ENCODE measurements around the gene RNGTT. TPM values are rescaled to one million over a fixed set of nuclear protein-coding genes. Genes with fewer than 3 reads are reported as not detected.
A peak's percentile ranks its signal among the peaks of the same experiment; 100 is the strongest.

The RNGTT gene
- total RNA-seq, 1 donor from 2014 or later = 24.2 TPM

- H3K36me3 Mint-ChIP-seq (ENCODE audit: low read depth) = peaks cover 37% of the 10 kb centered on the region
- no peak overlapping the region for H3K27ac Mint-ChIP-seq
- no peak for DNase-seq (ENCODE audit: low spot score)
- peaks cover 9% of the 10 kb centered on the region for H3K4me1 Mint-ChIP-seq (ENCODE audit: low read depth)
- H3K9me3 Mint-ChIP-seq = peaks cover 45% of the 10 kb centered on the region
- H3K27me3 Mint-ChIP-seq (ENCODE audit: low read depth) = no peaks in the 10 kb centered on the region
- intact Hi-C loops (cut with micrococcal nuclease) = no loop called here
- no peak overlapping the region for H3K4me3 Mint-ChIP-seq (ENCODE audit: low read depth)
Measured at GRCh38 chr6:88661136-88661535, 302.3 kb downstream of the RNGTT start.

DNA sequence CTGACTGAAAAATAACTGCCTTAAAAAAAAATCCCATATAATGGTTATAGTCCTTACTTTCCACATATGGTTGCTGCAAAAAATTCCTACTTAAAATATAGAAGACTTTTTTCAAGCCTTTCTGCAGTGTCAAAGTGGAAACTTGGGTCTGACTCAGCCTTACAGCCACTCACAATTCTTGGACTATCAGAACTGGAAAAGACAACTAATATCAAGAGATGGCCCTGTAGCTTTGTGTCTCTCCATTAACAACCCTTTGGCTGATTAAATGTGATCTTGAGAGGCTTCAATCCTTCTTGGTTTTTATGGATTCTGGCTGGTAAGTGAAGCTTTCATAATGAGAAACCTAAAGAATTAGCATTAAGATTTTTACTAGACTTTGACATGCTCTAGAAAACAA is 307.8 kb downstream of the RNGTT start:
- Mint-ChIP-seq H3K36me3 (ENCODE audit: low read depth) (peaks cover 21% of the 10 kb centered on the region), H3K4me3 (ENCODE audit: low read depth) (no peak overlapping the region), H3K4me1 (ENCODE audit: low read depth) (peaks cover 4% of the 10 kb centered on the region), H3K27ac (no peak overlapping the region), H3K27me3 (ENCODE audit: low read depth) (no peaks in the 10 kb centered on the region), H3K9me3 (peaks cover 15% of the 10 kb centered on the region)
- no peak for DNase-seq (ENCODE audit: low spot score)
- intact Hi-C loops (cut with micrococcal nuclease) = no loop called here

- peaks cover 6% of the 10 kb centered on the region for H3K36me3 Mint-ChIP-seq (ENCODE audit: low read depth)
- no peaks in the 10 kb centered on the region for H3K27me3 Mint-ChIP-seq (ENCODE audit: low read depth)
- H3K4me3 Mint-ChIP-seq (ENCODE audit: low read depth) = no peak overlapping the region
- H3K4me1 Mint-ChIP-seq (ENCODE audit: low read depth) = peaks cover 7% of the 10 kb centered on the region
- no peak overlapping the region for H3K27ac Mint-ChIP-seq
- intact Hi-C loops (cut with micrococcal nuclease) = no loop called here
- H3K9me3 Mint-ChIP-seq = peaks cover 2% of the 10 kb centered on the region
- no peak for DNase-seq (ENCODE audit: low spot score)
Measured at GRCh38 chr6:88653936-88654335, 309.5 kb downstream of the RNGTT start.

DNA sequence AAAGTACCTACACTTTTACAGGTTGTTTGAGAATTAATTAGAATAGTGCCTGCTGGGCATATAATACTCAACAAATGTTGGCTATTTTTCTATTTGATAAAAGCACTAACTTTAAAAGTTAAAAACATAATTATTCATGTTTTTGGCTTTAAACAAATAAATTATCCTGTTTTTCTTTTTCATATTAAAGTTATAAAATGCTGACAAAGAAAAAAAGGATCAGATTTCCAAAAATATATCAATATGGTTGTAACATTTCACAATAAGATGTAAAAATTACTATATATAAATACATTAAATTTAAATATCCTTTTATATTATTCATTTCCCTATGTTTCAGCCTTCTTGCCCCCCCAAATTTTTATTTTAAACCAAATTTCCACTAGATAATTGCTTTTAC is 312.0 kb downstream of the RNGTT start:
- intact Hi-C loops (cut with micrococcal nuclease) = no loop called here
- no peak overlapping the region for H3K4me3 Mint-ChIP-seq (ENCODE audit: low read depth)
- H3K27me3 Mint-ChIP-seq (ENCODE audit: low read depth) = no peaks in the 10 kb centered on the region

DNA sequence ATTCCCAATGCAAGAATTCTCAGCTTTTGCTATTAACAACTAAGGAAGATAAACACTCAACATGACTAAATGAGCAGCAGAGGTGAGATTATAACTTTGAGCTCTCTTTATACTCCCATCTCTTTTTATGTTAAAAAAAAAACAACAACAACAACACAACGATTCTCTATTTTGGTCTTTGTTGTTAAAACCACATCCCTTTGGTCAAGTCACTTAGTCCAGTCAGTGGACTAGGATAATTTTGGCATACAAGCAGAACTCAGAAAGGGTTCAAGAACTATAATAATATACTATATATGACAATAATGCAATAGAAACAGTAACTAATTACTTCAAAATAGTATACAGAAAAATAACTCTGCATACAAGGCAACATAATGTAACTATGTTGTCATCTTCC is 312.4 kb downstream of the RNGTT start:
- Mint-ChIP-seq H3K4me1 (ENCODE audit: low read depth) (peaks cover 3% of the 10 kb centered on the region), H3K27ac (no peak overlapping the region), H3K36me3 (ENCODE audit: low read depth) (no peaks in the 10 kb centered on the region), H3K9me3 (no peaks in the 10 kb centered on the region), H3K4me3 (ENCODE audit: low read depth) (no peak overlapping the region), H3K27me3 (ENCODE audit: low read depth) (no peaks in the 10 kb centered on the region)
- no peak for DNase-seq (ENCODE audit: low spot score)
- intact Hi-C loops (cut with micrococcal nuclease) = no loop called here

More for the DNA sequence above, 312.0 kb downstream of the RNGTT start:
- DNase-seq (ENCODE audit: low spot score) = no peak
- Mint-ChIP-seq H3K27ac (no peak overlapping the region), H3K36me3 (ENCODE audit: low read depth) (no peaks in the 10 kb centered on the region), H3K9me3 (no peaks in the 10 kb centered on the region), H3K4me1 (ENCODE audit: low read depth) (peaks cover 3% of the 10 kb centered on the region)

- intact Hi-C loops (cut with micrococcal nuclease) = no loop called here
- Mint-ChIP-seq H3K27me3 (ENCODE audit: low read depth) (no peaks in the 10 kb centered on the region), H3K27ac (peak overlapping the region; percentile 11), H3K36me3 (ENCODE audit: low read depth) (no peaks in the 10 kb centered on the region), H3K4me1 (ENCODE audit: low read depth) (peaks cover 3% of the 10 kb centered on the region), H3K4me3 (ENCODE audit: low read depth) (no peak overlapping the region), H3K9me3 (no peaks in the 10 kb centered on the region)
- no peak for DNase-seq (ENCODE audit: low spot score)
Measured at GRCh38 chr6:88650029-88650619, 313.3 kb downstream of the RNGTT start.

DNA sequence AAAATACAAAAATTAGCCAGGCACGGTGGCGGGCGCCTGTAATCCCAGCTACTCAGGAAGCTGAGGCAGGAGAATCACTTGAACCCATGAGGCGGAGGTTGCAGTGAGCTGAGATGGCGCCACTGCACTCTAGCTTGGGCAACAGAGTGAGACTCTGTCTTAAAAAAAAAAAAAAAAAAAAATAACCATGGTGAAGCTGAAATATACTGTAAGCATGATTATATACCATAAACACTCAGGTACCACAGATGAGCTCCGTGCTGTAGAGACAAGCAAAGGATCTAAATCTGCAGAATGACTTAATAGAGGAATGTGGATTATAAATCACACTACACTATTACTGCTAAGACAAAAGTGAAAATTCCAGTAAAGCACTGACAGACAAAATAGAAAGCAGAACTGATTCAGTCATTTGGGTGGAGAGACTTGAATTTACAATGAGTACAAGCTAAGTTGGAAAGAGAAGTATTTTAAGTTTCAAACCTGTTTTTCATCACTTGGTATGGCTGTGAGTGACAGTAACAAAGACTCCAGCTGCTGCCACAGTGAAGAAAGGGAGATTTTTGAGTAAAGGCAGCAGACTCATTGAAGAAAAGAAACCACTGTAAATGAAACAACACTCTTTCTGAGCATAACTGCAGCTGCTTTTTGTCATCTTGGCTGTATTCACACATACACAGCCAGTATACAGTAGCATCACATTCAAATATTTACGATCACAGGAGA is 322.1 kb downstream of the RNGTT start:
- intact Hi-C loops (cut with micrococcal nuclease) = no loop called here
- Mint-ChIP-seq H3K27ac (no peak overlapping the region), H3K9me3 (no peaks in the 10 kb centered on the region), H3K27me3 (ENCODE audit: low read depth) (no peaks in the 10 kb centered on the region), H3K36me3 (ENCODE audit: low read depth) (no peaks in the 10 kb centered on the region), H3K4me1 (ENCODE audit: low read depth) (no peaks in the 10 kb centered on the region), H3K4me3 (ENCODE audit: low read depth) (no peak overlapping the region)
- DNase-seq (ENCODE audit: low spot score) = no peak

GRCh38 chr6:88637761-88638545 is 325.5 kb downstream of the RNGTT start:
- Mint-ChIP-seq H3K9me3 (no peaks in the 10 kb centered on the region), H3K36me3 (ENCODE audit: low read depth) (no peaks in the 10 kb centered on the region), H3K27me3 (ENCODE audit: low read depth) (no peaks in the 10 kb centered on the region), H3K27ac (no peak overlapping the region), H3K4me1 (ENCODE audit: low read depth) (no peaks in the 10 kb centered on the region), H3K4me3 (ENCODE audit: low read depth) (no peak overlapping the region)
- intact Hi-C loops (cut with micrococcal nuclease) = no loop called here
- no peak for DNase-seq (ENCODE audit: low spot score)

DNA sequence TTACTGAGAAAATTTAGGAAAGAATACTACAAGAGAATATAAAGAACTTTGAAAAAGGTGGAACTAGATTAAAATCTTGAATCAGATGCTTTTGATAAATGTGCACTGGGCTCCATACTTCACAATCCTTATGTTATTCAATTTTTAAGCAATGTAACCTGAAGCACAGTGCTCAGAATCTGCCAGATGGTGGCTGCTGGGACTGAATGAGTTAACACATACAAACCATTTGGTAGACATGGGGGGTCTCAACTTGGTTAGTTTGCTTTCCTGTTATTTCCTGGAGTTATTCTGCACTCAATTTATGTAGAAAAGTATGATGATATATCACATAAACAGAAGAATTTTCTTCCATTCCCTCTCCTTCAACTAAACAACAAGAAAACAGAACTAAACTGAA is 326.5 kb downstream of the RNGTT start:
- intact Hi-C loops (cut with micrococcal nuclease) = no loop called here
- H3K4me1 Mint-ChIP-seq (ENCODE audit: low read depth) = no peaks in the 10 kb centered on the region
- H3K27me3 Mint-ChIP-seq (ENCODE audit: low read depth) = no peaks in the 10 kb centered on the region
- H3K9me3 Mint-ChIP-seq = no peaks in the 10 kb centered on the region
- no peak for DNase-seq (ENCODE audit: low spot score)
- no peak overlapping the region for H3K27ac Mint-ChIP-seq
- no peaks in the 10 kb centered on the region for H3K36me3 Mint-ChIP-seq (ENCODE audit: low read depth)
- H3K4me3 Mint-ChIP-seq (ENCODE audit: low read depth) = no peak overlapping the region

GRCh38 chr6:88633782-88634181 is 329.6 kb downstream of the RNGTT start:
- Mint-ChIP-seq H3K36me3 (ENCODE audit: low read depth) (no peaks in the 10 kb centered on the region), H3K27me3 (ENCODE audit: low read depth) (no peaks in the 10 kb centered on the region), H3K4me1 (ENCODE audit: low read depth) (no peaks in the 10 kb centered on the region), H3K4me3 (ENCODE audit: low read depth) (no peak overlapping the region), H3K27ac (no peak overlapping the region), H3K9me3 (no peaks in the 10 kb centered on the region)
- no peak for DNase-seq (ENCODE audit: low spot score)
- intact Hi-C loops (cut with micrococcal nuclease) = no loop called here

GRCh38 chr6:88631830-88632229 is 331.6 kb downstream of the RNGTT start:
- H3K4me3 Mint-ChIP-seq (ENCODE audit: low read depth) = no peak overlapping the region
- H3K27me3 Mint-ChIP-seq (ENCODE audit: low read depth) = no peaks in the 10 kb centered on the region
- no peaks in the 10 kb centered on the region for H3K36me3 Mint-ChIP-seq (ENCODE audit: low read depth)
- H3K9me3 Mint-ChIP-seq = no peaks in the 10 kb centered on the region
- intact Hi-C loops (cut with micrococcal nuclease) = no loop called here
- no peak for DNase-seq (ENCODE audit: low spot score)
- no peak overlapping the region for H3K27ac Mint-ChIP-seq
- H3K4me1 Mint-ChIP-seq (ENCODE audit: low read depth) = no peaks in the 10 kb centered on the region

DNA sequence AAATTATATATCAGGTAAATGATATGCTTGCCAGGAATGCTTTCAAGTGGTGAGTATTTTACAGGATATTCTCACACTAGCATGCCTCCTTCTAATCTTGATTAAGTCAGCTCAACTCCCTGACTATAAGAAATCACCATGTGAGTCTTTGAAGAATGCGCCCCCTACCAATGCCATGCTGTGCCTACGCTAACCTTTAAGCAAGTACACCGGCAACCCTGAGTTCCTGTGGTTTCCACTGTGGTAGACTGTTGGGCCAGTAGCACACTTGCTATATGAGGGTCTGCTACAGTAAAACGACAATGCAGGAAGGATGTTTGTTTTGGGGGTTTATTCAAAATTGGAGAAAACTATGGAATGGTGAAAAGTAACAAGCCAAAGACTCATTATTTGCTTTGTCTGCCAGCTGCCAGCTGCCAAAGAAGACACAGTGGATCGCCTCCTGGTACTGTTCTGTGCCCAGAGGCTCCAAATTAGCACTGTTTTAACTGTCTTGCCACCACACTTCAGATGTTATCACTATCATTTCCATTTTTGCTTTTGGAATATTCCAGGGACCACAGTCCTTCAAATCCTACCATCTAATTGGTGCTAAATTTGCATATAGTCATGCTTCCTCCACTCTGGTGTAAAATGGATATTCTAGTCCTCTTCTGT is 333.5 kb downstream of the RNGTT start:
- Mint-ChIP-seq H3K9me3 (no peaks in the 10 kb centered on the region), H3K4me1 (ENCODE audit: low read depth) (no peaks in the 10 kb centered on the region), H3K36me3 (ENCODE audit: low read depth) (no peaks in the 10 kb centered on the region), H3K4me3 (ENCODE audit: low read depth) (no peak overlapping the region), H3K27ac (no peak overlapping the region), H3K27me3 (ENCODE audit: low read depth) (no peaks in the 10 kb centered on the region)
- intact Hi-C loops (cut with micrococcal nuclease) = no loop called here
- no peak for DNase-seq (ENCODE audit: low spot score)

DNA sequence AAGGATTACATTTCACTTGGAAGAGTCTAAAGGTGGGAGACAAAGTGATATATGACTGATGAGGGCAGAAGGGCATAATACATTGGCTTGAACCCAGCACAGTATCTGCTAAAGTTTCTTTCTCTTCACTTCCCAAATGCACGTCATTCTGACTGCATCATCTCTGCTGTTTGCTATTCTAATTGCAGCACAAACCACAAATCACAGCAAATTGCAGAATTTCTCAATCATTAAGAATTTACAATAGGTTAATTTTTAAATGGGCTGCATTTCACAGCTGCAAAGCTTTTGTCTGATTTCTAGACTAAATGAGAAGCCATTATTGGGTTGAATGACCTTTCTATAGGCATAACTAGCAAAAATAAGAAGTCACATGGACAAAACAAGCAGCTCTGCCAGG is 337.0 kb downstream of the RNGTT start:
- Mint-ChIP-seq H3K27me3 (ENCODE audit: low read depth) (no peaks in the 10 kb centered on the region), H3K9me3 (no peaks in the 10 kb centered on the region), H3K27ac (no peak overlapping the region), H3K4me3 (ENCODE audit: low read depth) (no peak overlapping the region), H3K36me3 (ENCODE audit: low read depth) (no peaks in the 10 kb centered on the region), H3K4me1 (ENCODE audit: low read depth) (no peaks in the 10 kb centered on the region)
- intact Hi-C loops (cut with micrococcal nuclease) = no loop called here
- DNase-seq (ENCODE audit: low spot score) = no peak
